GM12878 (cell line): Measurements from ENCODE around the gene HIC1. TPM values are rescaled to one million over a fixed set of nuclear protein-coding genes. Genes with fewer than 3 reads are reported as not detected.

Experiments used
- ATAC-seq: fragments of 200-7000 bp; cut with Tn5 transposase; 3 replicates; pipeline ENCODE4 v1.9.1; 2020; ENCODE audit warnings: mild to moderate bottlenecking, moderate library complexity
- BruUV-seq: library from RNA; stranded (reverse); fragments of 400-500 nt; replicated peaks from 2 replicates; lab custom pipeline; 2021; lab: Mats Ljungman, UMichigan
- CTCF ChIA-PET: fragments of 300-600 bp; sonication (Branson Sonifier 250); formaldehyde crosslinking; extraction: SDS; loops from one replicate; lab custom pipeline; 2021; ENCODE audit warnings: inconsistent platforms; lab: Yijun Ruan, JAX
- POLR2A ChIA-PET: fragments of 350-600 bp; formaldehyde crosslinking; extraction: SDS; loops from one replicate; lab custom pipeline; 2021; ENCODE audit warnings: inconsistent platforms; lab: Charles Lee
- RAD21 ChIA-PET: fragments of 300-600 bp; sonication (Branson Sonifier 250); formaldehyde crosslinking; loops from one replicate; lab custom pipeline; 2023; ENCODE audit warnings: antibody characterized with exemption; ENCODE audit not compliant: unreplicated experiment; lab: Charles Lee
- SMC1A ChIA-PET: fragments of 300-600 bp; sonication (Branson Sonifier 250); formaldehyde crosslinking; loops from one replicate; lab custom pipeline; 2023; ENCODE audit not compliant: unreplicated experiment, uncharacterized antibody; lab: Charles Lee
- DNase-seq: peaks from one replicate; pipeline ENCODE4 v3.0.0-alpha.2; 2011; ENCODE audit warnings: low read depth, low spot score
- FAIRE-seq: peaks from 3 replicates; lab custom pipeline; 2011; peaks lifted over from hg19 to GRCh38; lab: Jason Lieb, UNC
- H2AFZ ChIP-seq: 2 replicates; pipeline ENCODE4 v1.6.0; 2011; ENCODE audit warnings: low read depth, low read length, control low read depth; ENCODE audit not compliant: control insufficient read depth
- H3K27ac ChIP-seq: 2 replicates; pipeline ENCODE4 v1.5.1; 2011; ENCODE audit warnings: control low read depth; ENCODE audit not compliant: control insufficient read depth, insufficient read depth
- H3K27me3 ChIP-seq, 2 experiments: replicated peaks in 1 of 2; 2 replicates each; pipeline versions ENCODE4 v1.6.0 to v1.6.1; 2011; ENCODE audit warnings: low read length in 1 of 2; ENCODE audit not compliant: control insufficient read depth in 2 of 2, insufficient read depth in 2 of 2
- H3K36me3 ChIP-seq, 2 experiments: 2 replicates each; pipeline ENCODE4 v1.5.1; 2011; ENCODE audit warnings: low read length in 1 of 2; ENCODE audit not compliant: control insufficient read depth in 2 of 2, insufficient read depth in 2 of 2
- H3K4me1 ChIP-seq: 2 replicates; pipeline ENCODE4 v1.6.1; 2011; ENCODE audit warnings: mild to moderate bottlenecking, low read length, moderate library complexity, mixed read lengths; ENCODE audit not compliant: control insufficient read depth, insufficient read depth
- H3K4me2 ChIP-seq: 2 replicates; pipeline ENCODE4 v1.6.0; 2011; ENCODE audit warnings: control low read depth; ENCODE audit not compliant: control insufficient read depth, insufficient read depth
- H3K4me3 ChIP-seq: fragments of 200-600 bp; sonication (generic); 2 replicates; pipeline ENCODE4 v1.5.1; 2016
- H3K79me2 ChIP-seq: 2 replicates; pipeline ENCODE4 v1.6.0; 2011; ENCODE audit warnings: low read length; ENCODE audit not compliant: control insufficient read depth, insufficient read depth
- H3K9ac ChIP-seq: 2 replicates; pipeline ENCODE4 v1.8.0; 2011; ENCODE audit warnings: low read length, control low read depth, mixed read lengths; ENCODE audit not compliant: control insufficient read depth, insufficient read depth
- H3K9me3 ChIP-seq: replicated peaks from 3 replicates; pipeline ENCODE4 v1.5.1; 2011; ENCODE audit warnings: mild to moderate bottlenecking, low read length; ENCODE audit not compliant: control insufficient read depth, insufficient read depth
- H4K20me1 ChIP-seq: 2 replicates; pipeline ENCODE4 v1.6.0; 2011; ENCODE audit not compliant: control insufficient read depth, insufficient read depth
- ATF7 ChIP-seq: fragments of 450-650 bp; IDR thresholded peaks from 2 replicates; pipeline ENCODE4 v1.6.1; 2016; ENCODE audit warnings: low read depth, mild to moderate bottlenecking
- EED ChIP-seq: sonication (generic); IDR thresholded peaks from 2 replicates; pipeline ENCODE4 v1.6.1; 2016; ENCODE audit warnings: antibody characterized with exemption, low read depth
- IKZF1 ChIP-seq: fragments of 450-650 bp; conservative IDR thresholded peaks from 2 replicates; pipeline ENCODE4 v1.6.1; 2017; ENCODE audit warnings: antibody characterized with exemption, mild to moderate bottlenecking
- MTA2 ChIP-seq: fragments of 450-650 bp; IDR thresholded peaks from 2 replicates; pipeline ENCODE4 v1.6.1; 2016; ENCODE audit warnings: low read depth, mild to moderate bottlenecking, moderate library complexity
- PAX8 ChIP-seq: fragments of 450-650 bp; IDR thresholded peaks from 2 replicates; pipeline ENCODE4 v1.6.1; 2017; ENCODE audit warnings: mild to moderate bottlenecking, moderate library complexity
- WRNIP1 ChIP-seq: IDR thresholded peaks from 2 replicates; pipeline ENCODE4 v1.6.1; 2011; ENCODE audit warnings: low read depth, low read length, improper control_type of control experiment, borderline replicate concordance
- ZBED1 ChIP-seq: IDR thresholded peaks from 2 replicates; pipeline ENCODE4 v1.6.1; 2016; ENCODE audit warnings: borderline replicate concordance
- WGBS: methylation state at CpG from one replicate; pipeline ENCODE4 v1.1.6; 2016; ENCODE audit warnings: low lambda C conversion rate; ENCODE audit not compliant: insufficient replicate concordance, insufficient coverage; ENCODE audit errors: missing lambda C conversion rate; 5-methylcytosine and 5-hydroxymethylcytosine counted together
- in situ Hi-C: fragments of 300-500 bp; cut with MboI; formaldehyde crosslinking; loops from 9 replicates; pipeline ENCODE4 v1.14.3; 2018; ENCODE audit warnings: mixed read lengths
- intact Hi-C: fragments of 100-400 bp; cut with micrococcal nuclease; formaldehyde crosslinking; loops from one replicate; pipeline ENCODE4 v1.14.2; 2022; ENCODE audit not compliant: unreplicated experiment
- polyA plus RNA-seq, 11 experiments: library from polyadenylated mRNA; depleted of rRNA in 4 of 11; unstranded in 6 of 11; stranded (reverse) in 5 of 11; fragments of >200 nt; fragmentation: Nextera tagmentation in 4 of 11; fragmentation: Illumina TruSeq in 1 of 11; extraction: Ambion mirVana in 4 of 11; extraction: Trizol in 1 of 11; gene quantifications; 1 replicate in 1 of 11; 2 replicates in 10 of 11; pipeline versions ENCODE4 v1.2.1 to v1.2.3, GENCODE V29; 2011 to 2016; ENCODE audit warnings: inconsistent platforms in 2 of 11, missing spikeins in 2 of 11, low read depth in 1 of 11
- total RNA-seq, 4 experiments: library from RNA; depleted of rRNA in 3 of 4; stranded (reverse); fragments of >200 nt in 3 of 4; fragmentation: Illumina TruSeq in 1 of 4; extraction: Trizol in 1 of 4; gene quantifications; 2 replicates each; pipeline versions ENCODE4 v1.2.1 to v1.2.3, GENCODE V29; 2013 to 2021

HIC1 gene
- total and polyA plus RNA-seq, 10 of the 15 experiments (the other 5 are each of a cell fraction or from before 2014, with no cell fraction given) = 0.11 to 61.1 (median 4.9) TPM

GRCh38 chr17:2075336-2076086 is 20.6 kb downstream of the HIC1 start (continued):
- no peak for TF ChIP-seq ATF7

GRCh38 chr17:2076087-2076984 is 21.4 kb downstream of the HIC1 start:
- in situ Hi-C loops = no loop called here
- Histone ChIP-seq H3K4me1 (peaks cover 25% of the 10 kb centered on the region), H2AFZ (no peak overlapping the region), H3K79me2 (no peaks in the 10 kb centered on the region), H3K9me3 (no peaks in the 10 kb centered on the region), H3K27me3 (no peaks in the 10 kb centered on the region), H4K20me1 (no peaks in the 10 kb centered on the region)
- RAD21 ChIA-PET = interaction anchor here (1.2 kb wide), 1 partner anchor 62 kb away, joined by 3 read pairs; no protein-coding TSS in a partner anchor
- no TSS peak for BruUV-seq
- 97% methylated on average over 17 of the region's 17 CpGs for WGBS
- ATAC-seq (no peak), DNase-seq (no peak), FAIRE-seq (no peak)
- no peak for TF ChIP-seq PAX8
- no peak for TF ChIP-seq EED
- TF ChIP-seq IKZF1 = no peak
- TF ChIP-seq ZBED1 = 0 out of 2 replicates have a peak, but pooled peaks have one; percentile 25
- TF ChIP-seq WRNIP1 = no peak
- no peak for TF ChIP-seq MTA2
- TF ChIP-seq, all 136 proteins: peak for 1
- Histone ChIP-seq H3K27ac (0 out of 2 replicates have a peak overlapping the region, but pooled peaks have one; percentile 23), H3K4me3 (no peak overlapping the region), H3K4me2 (no peak overlapping the region), H3K36me3 (peaks cover 15 to 18% of the 10 kb centered on the region in 2 experiments), H3K9ac (no peak overlapping the region)
- intact Hi-C loops = no loop called here
- ChIA-PET POLR2A (interaction anchor here (1.7 kb wide), 1 partner anchor 14 kb away, joined by 4 read pairs; no protein-coding TSS in a partner anchor), SMC1A (interaction anchor here (1.8 kb wide), 1 partner anchor 13 kb away, joined by 5 read pairs; no protein-coding TSS in a partner anchor), CTCF (interaction anchor here (1.4 kb wide), 1 partner anchor 13 kb away, joined by 3 read pairs; no protein-coding TSS in a partner anchor)
